EH (cell line): ENCODE data around the gene NUDT2.
"Not testable (repeated sequence)": the region's sequence is repeated elsewhere in the genome, so short reads cannot be mapped to it uniquely, and the experiment has no call there.

Experiments
- DNase-seq: peaks from one replicate; pipeline ENCODE4 v3.0.0-alpha.2; 2015; ENCODE audit warnings: low read depth

NUDT2 gene

GRCh38 chr9:34328987-34329832 is at the start of gene NUDT2, which contains the start of gene KIF24:
Gene NUDT2 (plus strand): TSS chr9:34329569. CDS start chr9:34339040, 9,471 bp downstream.
Gene KIF24 (minus strand): TSS chr9:34329268. CDS start chr9:34311346, 17,922 bp downstream.
- peak; percentile 100 for DNase-seq

- no peak for DNase-seq
Measured at GRCh38 chr9:34282096-34282495, 47.3 kb upstream of the NUDT2 start.

GRCh38 chr9:34289159-34289558 is 40.2 kb upstream of the NUDT2 start:
- no peak for DNase-seq

GRCh38 chr9:34291023-34291422 is 38.3 kb upstream of the NUDT2 start:
- DNase-seq, result no peak

- no peak for DNase-seq
Measured at GRCh38 chr9:34291423-34291822, 37.9 kb upstream of the NUDT2 start.

GRCh38 chr9:34292552-34292951 is 36.8 kb upstream of the NUDT2 start:
- no peak for DNase-seq

- DNase-seq, result not testable (repeated sequence)
Measured at GRCh38 chr9:34301064-34301463, 28.3 kb upstream of the NUDT2 start.

GRCh38 chr9:34308316-34308715 is 21.1 kb upstream of the NUDT2 start:
- not testable (repeated sequence) for DNase-seq

- peak; percentile 16 for DNase-seq
Measured at GRCh38 chr9:34310215-34310614, 19.2 kb upstream of the NUDT2 start.

GRCh38 chr9:34311499-34312185 is 17.7 kb upstream of the NUDT2 start:
- DNase-seq, result no peak

- no peak for DNase-seq
Measured at GRCh38 chr9:34317436-34317835, 11.9 kb upstream of the NUDT2 start.

- DNase-seq, result no peak
Measured at GRCh38 chr9:34318163-34318790, 11.1 kb upstream of the NUDT2 start.

- DNase-seq, result no peak
Measured at GRCh38 chr9:34321451-34321850, 7.9 kb upstream of the NUDT2 start.

GRCh38 chr9:34322899-34323591 is 6.3 kb upstream of the NUDT2 start:
- no peak for DNase-seq

GRCh38 chr9:34326690-34327089 is 2.7 kb upstream of the NUDT2 start:
- no peak for DNase-seq

GRCh38 chr9:34328500-34328986 is 826 bp upstream of the NUDT2 start:
- peak; percentile 7 for DNase-seq

GRCh38 chr9:34331196-34331595 is 1.8 kb downstream of the NUDT2 start:
- DNase-seq, result no peak

GRCh38 chr9:34332076-34332964 is 3.0 kb downstream of the NUDT2 start:
- DNase-seq, result peak; percentile 53

GRCh38 chr9:34333836-34334235 is 4.5 kb downstream of the NUDT2 start:
- DNase-seq, result no peak

- DNase-seq, result no peak
Measured at GRCh38 chr9:34334337-34334824, 5.0 kb downstream of the NUDT2 start.

GRCh38 chr9:34334916-34335315 is 5.5 kb downstream of the NUDT2 start:
- no peak for DNase-seq
